Cerebellar cortex (tissue), 1 donor: Measurements from ENCODE around the gene SLC7A6OS.

Experiments
- DNase-seq: peaks from one replicate; pipeline ENCODE4 v3.0.0-alpha.2; 2015; ENCODE audit warnings: low spot score

The SLC7A6OS gene

GRCh38 chr16:68344252-68344651 is 33.5 kb upstream of the SLC7A6OS start:
- DNase-seq = no peak

- no peak for DNase-seq
Observed at GRCh38 chr16:68343137-68343536, 32.4 kb upstream of the SLC7A6OS start.

DNA sequence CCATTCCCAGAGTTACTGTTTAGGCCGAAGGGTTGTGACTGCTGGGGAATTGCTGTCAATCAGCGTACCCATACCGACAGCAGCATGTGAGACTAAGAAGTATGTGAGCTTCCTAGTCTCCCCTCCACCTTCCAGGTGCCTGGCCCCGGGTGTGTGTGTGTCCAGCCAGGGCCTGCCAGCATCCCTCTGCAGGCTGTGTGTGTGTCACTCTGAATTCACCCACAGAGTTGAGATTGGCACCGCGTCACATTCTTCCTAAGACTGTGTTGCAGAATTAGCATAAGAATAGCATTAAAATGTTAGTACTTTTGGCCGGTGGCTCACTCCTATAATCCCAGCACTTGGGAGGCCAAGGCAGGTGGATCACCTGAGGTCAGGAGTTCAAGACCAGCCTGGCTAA is 31.9 kb upstream of the SLC7A6OS start:
- DNase-seq = no peak

DNA sequence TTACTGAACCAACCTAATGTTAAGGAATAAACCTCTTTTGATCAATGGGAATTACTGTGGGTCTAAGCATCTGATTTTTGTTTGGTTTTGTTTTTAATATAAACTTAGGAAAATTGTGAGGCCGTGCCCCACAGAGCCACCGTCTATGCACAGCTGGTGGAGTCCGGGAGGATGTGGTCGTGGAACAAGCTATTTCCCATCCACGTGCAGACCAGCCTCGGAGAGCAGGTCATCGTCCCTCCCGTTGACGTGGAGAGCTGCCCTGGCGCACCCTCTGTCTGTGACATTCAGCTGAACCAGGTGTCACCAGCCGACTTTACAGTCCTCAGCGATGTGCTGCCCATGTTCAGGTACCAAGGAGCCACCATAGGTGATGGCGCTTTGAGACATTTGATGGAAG is 28.5 kb upstream of the SLC7A6OS start:
- no peak for DNase-seq

DNA sequence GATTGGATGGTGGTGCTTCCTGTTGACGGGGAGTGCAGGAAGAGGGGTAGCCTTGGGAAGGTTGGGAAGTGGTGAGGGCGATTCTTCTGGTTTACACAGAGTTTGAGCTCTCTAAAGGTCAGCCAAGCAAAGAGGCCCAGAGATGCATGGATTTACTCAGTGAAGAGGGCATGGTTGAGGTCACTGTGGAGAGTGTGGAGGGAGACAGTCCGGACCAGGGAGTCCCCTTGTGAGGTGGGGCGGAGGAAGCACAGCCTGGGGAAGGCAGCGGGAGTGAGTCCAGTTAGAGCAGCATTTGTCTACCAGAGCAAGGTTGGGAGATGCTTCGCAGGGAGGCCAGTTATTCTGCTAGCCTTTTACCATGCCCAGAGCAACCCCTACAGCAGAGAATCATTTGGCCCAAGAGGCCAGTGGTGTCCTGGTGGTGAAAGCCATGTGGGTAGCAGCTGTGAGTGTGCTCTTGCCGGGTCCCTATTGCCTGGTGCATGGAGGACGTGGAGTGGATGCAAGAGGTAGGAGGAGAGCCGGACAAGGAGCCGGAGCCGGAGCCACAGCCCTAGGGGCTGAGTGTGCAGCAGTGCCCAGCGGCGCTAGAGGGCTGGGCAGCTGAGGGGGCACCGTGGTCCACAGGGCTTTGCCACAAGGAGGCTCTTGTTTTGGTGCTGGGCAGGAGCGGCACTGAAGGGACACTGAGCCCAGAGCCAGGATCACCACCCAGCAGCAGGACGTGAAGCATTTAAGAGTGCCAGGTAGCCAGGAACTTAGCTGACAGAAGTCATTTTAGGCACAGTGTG is 27.8 kb upstream of the SLC7A6OS start:
- no peak for DNase-seq

DNA sequence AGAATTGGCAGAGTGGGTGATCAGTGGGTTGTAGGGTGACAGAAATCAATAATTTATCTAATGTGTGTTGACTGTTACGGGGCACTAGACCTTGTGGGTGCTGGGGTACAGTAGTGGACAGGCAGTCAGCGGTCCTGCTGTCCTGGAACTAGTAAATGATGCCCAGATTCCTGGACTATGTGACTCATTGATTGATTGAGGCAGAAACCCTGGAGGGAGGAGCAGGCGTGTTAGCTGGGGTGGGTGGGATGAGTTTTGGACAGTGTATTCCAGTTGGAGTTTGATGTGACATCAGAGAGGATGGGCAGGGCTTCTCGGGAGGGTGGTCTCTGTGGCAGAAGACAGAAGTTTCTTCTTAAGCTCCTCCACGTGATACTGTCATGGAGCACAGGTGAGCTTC is 24.4 kb upstream of the SLC7A6OS start:
- DNase-seq = no peak

DNA sequence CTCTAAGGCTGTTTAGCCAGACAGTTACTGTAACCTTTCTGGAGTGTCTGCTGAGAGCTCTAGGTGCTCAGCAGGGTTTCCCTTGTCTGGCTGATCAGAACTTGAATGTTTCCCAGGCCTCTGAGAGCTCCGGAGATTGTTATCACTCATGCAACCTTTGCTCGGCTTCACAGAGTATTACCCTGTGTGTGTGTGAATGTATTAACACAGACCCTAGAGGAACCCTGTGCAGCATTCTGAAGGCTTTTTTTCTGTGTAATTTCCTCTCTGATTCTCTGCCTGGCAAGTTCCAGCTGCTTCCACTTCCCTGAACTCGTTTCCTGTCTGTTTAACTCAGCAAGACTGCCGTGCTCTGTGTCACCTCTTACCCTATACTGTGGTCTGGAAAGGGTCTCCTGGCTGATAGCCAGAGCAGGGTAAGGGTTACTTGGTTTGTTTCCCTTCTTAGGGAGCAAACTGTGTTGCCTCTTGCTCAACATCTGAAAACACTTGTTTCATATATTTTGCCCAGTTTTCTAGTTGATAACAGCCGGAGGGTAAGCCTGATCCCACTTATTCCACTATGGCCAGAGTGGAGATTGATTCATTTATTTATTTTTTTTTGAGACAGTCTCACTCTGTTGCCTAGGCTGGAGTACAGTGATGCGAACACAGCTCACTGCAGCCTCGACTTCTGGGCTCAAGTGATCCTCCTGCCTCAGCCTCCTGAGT is 21.8 kb upstream of the SLC7A6OS start:
- DNase-seq = no peak

DNA sequence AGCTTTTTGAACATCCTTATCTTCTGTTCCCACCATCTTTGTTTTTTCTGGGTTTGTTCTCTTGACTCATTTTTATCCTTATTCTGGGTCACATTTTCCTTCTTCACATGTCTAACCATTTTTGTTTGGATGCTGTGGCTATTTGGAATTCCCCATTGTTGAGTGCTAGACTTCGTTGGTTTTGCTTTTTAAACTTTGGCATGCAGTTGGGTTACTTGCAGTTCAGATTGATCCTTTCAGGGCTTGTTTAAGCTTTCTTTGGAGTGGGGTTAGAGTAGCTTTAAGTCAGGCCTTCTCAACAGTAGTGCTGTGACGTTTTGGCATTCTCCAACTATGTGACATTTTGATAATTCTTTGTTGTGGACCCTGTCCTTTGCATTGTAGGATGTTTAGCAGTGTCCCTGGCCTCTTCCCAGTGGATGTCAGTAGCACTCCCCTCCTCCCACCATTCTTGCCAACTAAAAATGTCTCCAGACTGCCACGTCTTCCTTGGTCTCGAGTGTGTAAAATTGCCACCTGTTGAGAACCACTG is 21.2 kb upstream of the SLC7A6OS start:
- no peak for DNase-seq

DNA sequence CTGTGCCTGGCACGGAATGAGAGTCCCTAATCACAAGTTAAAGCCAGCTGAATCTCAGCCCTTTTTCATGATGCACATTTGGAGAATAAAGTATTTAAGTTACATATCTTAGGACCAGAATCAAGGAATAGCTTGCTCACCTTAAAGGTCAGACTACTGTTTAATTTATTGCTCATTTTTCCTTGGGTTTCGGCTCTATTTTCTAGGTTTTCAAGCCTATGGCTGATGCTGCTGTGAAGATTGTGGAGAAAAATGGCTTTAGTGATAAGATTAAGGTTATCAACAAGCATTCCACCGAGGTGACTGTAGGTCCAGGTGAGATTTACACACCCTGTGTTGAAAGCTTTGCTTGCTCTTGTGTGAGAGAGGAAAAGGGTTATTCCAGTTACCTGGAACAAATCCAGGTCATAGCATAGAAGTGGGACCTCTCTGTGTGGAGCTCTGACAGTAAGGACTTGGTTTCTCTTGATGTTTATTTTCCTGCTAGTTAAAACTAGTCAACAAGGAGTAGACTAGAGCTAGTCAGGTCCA is 18.2 kb upstream of the SLC7A6OS start:
- no peak for DNase-seq

- peak; percentile 97 for DNase-seq
Observed at GRCh38 chr16:68328151-68328859, 17.6 kb upstream of the SLC7A6OS start.

GRCh38 chr16:68324780-68325357 is 14.1 kb upstream of the SLC7A6OS start:
- DNase-seq = no peak

DNA sequence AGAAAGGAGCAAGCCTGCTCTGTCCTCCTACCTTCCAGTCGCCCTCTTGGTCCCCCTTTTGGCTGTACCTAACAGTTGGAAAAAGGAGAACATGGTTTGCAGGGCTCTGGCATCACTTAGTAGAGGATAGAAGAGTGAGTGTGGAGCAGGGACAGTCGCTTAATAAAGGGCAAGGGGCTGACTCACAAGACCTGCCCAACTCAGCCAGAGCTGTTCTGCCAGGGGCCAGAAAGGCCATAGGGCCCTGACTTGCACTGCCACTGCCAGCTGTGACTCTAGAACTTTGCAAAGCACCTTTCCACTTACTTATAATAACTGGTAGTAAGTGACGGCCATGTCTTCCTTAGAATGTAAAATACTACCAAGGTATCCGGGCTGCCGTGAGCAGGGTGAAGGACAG is 13.6 kb upstream of the SLC7A6OS start:
- no peak for DNase-seq

DNA sequence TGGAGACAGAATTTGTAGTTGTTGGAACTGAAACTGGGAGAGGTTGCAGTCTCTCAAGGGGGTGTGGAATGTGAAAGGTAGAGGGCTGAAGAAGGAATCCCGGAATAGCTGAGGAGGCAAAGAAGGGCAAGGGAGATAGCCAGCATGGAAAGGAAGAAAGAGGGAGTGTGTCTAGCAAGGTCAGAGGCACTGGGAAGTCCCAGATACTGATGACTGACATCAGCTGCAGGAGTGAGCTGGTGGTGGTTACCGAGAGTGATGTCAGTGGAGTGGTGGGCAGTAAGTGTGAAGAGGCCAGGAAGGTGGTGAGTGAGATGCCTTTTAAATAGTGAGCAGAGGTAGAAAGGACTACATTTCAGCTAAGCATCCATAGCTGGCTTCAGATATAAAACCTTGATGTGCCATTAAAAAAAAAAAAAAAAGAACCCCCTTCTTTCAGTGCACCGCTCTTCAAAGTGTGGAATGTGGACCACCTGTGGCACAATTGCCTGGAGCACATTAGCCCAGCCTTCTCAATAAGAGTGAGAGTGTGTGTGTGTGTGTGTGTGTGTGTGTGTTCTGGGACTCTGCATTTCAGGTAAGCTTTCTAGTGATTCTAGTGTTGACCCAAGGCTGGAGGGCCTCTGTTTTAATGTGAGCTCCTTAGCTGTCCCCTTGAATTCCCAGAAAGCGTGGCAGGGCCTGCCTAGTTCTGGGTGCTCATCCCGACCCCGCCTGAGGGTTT is 8.6 kb upstream of the SLC7A6OS start:
- no peak for DNase-seq

- DNase-seq = no peak
Observed at GRCh38 chr16:68313116-68313515, 2.4 kb upstream of the SLC7A6OS start.

DNA sequence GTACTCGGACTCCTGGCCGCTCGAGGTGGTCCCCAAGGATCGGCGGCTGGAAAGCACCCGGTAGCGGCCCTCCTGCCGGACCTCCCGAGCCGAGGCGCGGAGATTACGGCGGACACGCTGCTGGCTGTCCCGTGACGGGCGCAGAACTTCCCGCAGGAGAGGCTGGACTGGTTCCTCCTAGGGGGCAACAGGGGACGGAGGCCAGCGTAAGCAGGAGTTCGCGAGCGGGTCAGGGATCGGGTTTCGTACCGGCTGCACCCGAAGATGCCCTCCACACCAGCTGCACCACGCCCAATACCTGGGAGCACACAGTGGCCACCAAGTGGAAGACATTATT is 341 bp downstream of the SLC7A6OS start:
- DNase-seq = no peak

DNA sequence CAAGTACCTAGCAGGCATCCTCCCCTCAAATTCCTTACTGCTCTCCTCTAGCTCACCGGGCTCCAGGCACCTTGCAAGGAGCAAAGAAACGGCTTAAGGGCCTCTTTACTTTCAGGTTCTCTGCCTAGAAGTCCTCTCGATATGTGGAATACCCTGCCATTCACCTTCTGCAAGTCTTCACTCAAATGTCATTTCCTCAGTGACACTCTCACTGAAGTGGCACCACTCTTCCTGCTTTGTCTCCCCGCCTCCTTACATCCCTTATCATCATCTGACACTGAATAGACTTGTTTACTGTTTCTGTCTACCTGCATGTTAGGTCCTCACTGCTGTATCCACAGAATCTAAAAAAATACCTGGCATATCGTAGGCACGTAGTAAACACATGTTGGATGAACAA is 947 bp downstream of the SLC7A6OS start:
- no peak for DNase-seq

- no peak for DNase-seq
Observed at GRCh38 chr16:68306633-68307032, 4.1 kb downstream of the SLC7A6OS start.

DNA sequence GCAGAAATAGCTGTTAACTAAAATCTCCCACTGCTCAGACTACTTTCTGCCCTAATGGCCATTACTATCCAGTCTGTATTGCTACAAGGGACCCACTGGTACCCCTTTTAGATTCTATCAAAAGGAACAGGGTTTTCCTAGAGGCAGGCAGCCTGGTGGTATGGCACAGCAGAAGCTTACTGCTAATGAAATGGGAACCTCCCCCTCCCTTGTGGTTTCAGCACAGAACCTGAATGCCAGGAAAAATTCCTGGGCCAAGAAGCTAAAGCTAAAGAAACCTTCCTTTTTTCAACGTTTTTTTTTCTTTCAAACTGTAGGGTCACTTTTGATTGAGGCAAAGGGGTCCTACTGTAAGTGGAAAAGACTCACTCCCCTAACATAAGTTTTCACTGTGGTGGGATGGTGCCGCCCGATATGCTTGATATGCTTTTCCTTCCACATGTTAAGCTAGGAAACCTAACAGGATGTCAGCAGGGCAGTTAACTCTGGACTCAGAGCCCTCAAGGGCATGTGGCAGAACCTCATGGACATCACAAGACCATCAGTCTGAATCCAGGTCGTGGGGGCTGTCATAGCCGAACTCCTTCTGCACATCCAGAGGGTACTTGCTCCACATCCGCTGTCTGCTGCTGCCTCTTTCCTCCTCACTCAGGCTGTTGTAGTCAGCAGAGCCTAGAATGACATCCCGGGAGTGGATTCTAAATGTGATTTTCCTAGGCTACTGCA is 9.8 kb downstream of the SLC7A6OS start:
- DNase-seq = no peak

DNA sequence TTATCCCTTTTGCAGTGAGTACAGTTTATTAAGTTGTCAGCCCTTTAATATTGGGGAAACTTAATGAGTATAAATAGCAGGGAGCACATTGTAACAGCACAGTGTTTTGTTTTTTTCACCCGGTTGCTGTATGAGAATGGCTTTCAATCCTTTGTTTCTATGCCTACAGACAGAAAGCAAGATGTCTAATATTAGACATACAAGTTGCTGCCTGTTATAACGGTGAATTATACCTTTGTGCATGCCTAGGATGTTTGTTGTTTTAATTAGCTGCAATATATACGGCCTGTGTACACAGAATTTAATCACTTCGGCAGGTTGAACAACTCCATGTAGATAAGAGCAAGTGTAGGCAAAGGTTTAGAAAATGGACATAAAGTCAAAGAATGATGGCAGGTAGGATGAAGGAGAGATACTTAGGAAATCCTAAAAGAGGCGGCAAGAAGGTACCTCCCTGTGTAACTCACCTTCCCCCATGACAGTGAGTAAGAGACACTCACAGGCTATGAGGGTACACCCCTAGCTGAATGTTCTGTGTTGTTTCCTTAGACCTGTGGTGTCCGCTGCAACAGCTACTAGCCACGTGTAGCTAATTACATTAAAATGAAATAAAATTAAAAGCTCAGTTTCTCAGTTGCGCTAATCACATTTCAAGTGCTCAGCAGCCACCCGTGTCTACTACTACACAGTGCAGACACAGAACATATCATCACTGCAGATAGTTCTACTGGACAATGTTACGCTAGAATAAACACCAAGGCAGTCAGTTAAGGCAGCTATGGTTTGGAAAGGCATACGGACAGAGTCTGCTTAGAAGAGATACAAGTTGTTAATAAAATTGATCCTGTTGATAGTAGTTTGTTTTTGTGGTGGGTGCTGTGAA is 10.9 kb downstream of the SLC7A6OS start:
- DNase-seq = no peak
